GM23338 (cell line): ENCODE data around the gene DIAPH3. TPM values are rescaled to one million over a fixed set of nuclear protein-coding genes. Genes with fewer than 3 reads are reported as not detected.
A peak's percentile ranks its signal among the peaks of the same experiment; 100 is the strongest.

ENCODE experiments used
- ATAC-seq: fragments of 200-7000 bp; cut with Tn5 transposase; 3 replicates; pipeline ENCODE4 v1.9.1; 2020
- DNase-seq: peaks from one replicate; pipeline ENCODE4 v3.0.0-alpha.2; 2015; ENCODE audit warnings: low spot score
- H2AFZ ChIP-seq: fragments of 200-600 bp; sonication (generic); 2 replicates; pipeline ENCODE4 v1.8.0; 2016; ENCODE audit warnings: antibody characterized with exemption, mild to moderate bottlenecking, moderate library complexity
- H3F3A ChIP-seq: fragments of 200-600 bp; sonication (generic); replicated peaks from 2 replicates; pipeline ENCODE4 v1.8.0; 2017; ENCODE audit warnings: antibody characterized with exemption, mixed run types, low read depth
- H3K27ac ChIP-seq: fragments of 200-600 bp; sonication (generic); 2 replicates; pipeline ENCODE4 v1.6.1; 2016; ENCODE audit warnings: low read depth
- H3K27me3 ChIP-seq: fragments of 200-600 bp; sonication (generic); 2 replicates; pipeline ENCODE4 v1.8.0; 2016; ENCODE audit warnings: mild to moderate bottlenecking, mixed run types, moderate library complexity; ENCODE audit not compliant: insufficient read depth
- H3K36me3 ChIP-seq: fragments of 200-600 bp; sonication (generic); 2 replicates; pipeline ENCODE4 v1.8.0; 2016; ENCODE audit warnings: mild to moderate bottlenecking; ENCODE audit not compliant: insufficient read depth
- H3K4me1 ChIP-seq: fragments of 200-600 bp; sonication (generic); 2 replicates; pipeline ENCODE4 v1.8.0; 2016; ENCODE audit warnings: mild to moderate bottlenecking, moderate library complexity; ENCODE audit not compliant: insufficient read depth
- H3K4me2 ChIP-seq: fragments of 200-600 bp; sonication (generic); 2 replicates; pipeline ENCODE4 v1.7.1; 2017; ENCODE audit warnings: mixed run types
- H3K4me3 ChIP-seq: fragments of 200-600 bp; sonication (generic); 2 replicates; pipeline ENCODE4 v1.6.1; 2016; ENCODE audit warnings: mixed run types
- H3K79me2 ChIP-seq: fragments of 200-600 bp; sonication (generic); replicated peaks from 2 replicates; pipeline ENCODE4 v1.8.0; 2017; ENCODE audit warnings: mild to moderate bottlenecking; ENCODE audit not compliant: insufficient read depth
- H3K9me2 ChIP-seq: fragments of 200-600 bp; sonication (generic); 2 replicates; pipeline ENCODE4 v1.8.0; 2017; ENCODE audit not compliant: insufficient read depth
- H4K20me1 ChIP-seq: fragments of 200-600 bp; sonication (generic); replicated peaks from 2 replicates; pipeline ENCODE4 v1.8.0; 2017; ENCODE audit warnings: mild to moderate bottlenecking; ENCODE audit not compliant: insufficient read depth
- H3K27ac Mint-ChIP-seq: 2 replicates; pipeline ENCODE4 v1.8.0; 2020; ENCODE audit warnings: inconsistent platforms, mild to moderate bottlenecking, moderate library complexity, mixed read lengths
- H3K27me3 Mint-ChIP-seq: 3 replicates; pipeline ENCODE4 v1.8.0; 2022; ENCODE audit warnings: low read depth, mild to moderate bottlenecking, moderate library complexity, mixed read lengths, inconsistent platforms; ENCODE audit not compliant: insufficient read depth, poor library complexity
- H3K36me3 Mint-ChIP-seq: 3 replicates; pipeline ENCODE4 v1.8.0; 2021; ENCODE audit warnings: low read depth, mild to moderate bottlenecking, inconsistent platforms, moderate library complexity, mixed read lengths
- H3K4me1 Mint-ChIP-seq: 3 replicates; pipeline ENCODE4 v1.8.0; 2020; ENCODE audit warnings: mild to moderate bottlenecking, inconsistent platforms, mixed read lengths
- H3K4me3 Mint-ChIP-seq: 3 replicates; pipeline ENCODE4 v1.8.0; 2021; ENCODE audit warnings: moderate library complexity, mild to moderate bottlenecking, inconsistent platforms, mixed read lengths
- H3K9me3 Mint-ChIP-seq: 3 replicates; pipeline ENCODE4 v1.8.0; 2020; ENCODE audit warnings: moderate library complexity, mild to moderate bottlenecking, inconsistent platforms, mixed read lengths
- CREB1 ChIP-seq: fragments of 250-450 bp; sonication (Bioruptor Pico); IDR thresholded peaks from 2 replicates; pipeline ENCODE4 v1.5.0; 2020; ENCODE audit warnings: low read depth, mild to moderate bottlenecking, moderate library complexity
- JUNB ChIP-seq: IDR thresholded peaks from one replicate; pipeline ENCODE4 v1.6.1; 2016; ENCODE audit warnings: antibody characterized with exemption; ENCODE audit not compliant: unreplicated experiment
- NANOG ChIP-seq: IDR thresholded peaks from 2 replicates; pipeline ENCODE4 v1.6.1; 2016; ENCODE audit warnings: antibody characterized with exemption, borderline replicate concordance
- POLR2AphosphoS5 ChIP-seq: IDR thresholded peaks from 2 replicates; pipeline ENCODE4 v1.6.1; 2016; ENCODE audit warnings: antibody characterized with exemption, low read depth
- STAT1 ChIP-seq: IDR thresholded peaks from one replicate; pipeline ENCODE4 v1.6.1; 2016; ENCODE audit warnings: antibody characterized with exemption; ENCODE audit not compliant: unreplicated experiment
- ZNF114 ChIP-seq: fragments of 250-450 bp; sonication (Bioruptor Pico); IDR thresholded peaks from 2 replicates; pipeline ENCODE4 v1.5.0; 2020; ENCODE audit warnings: mild to moderate bottlenecking, moderate library complexity
- ZNF331 ChIP-seq: fragments of 250-450 bp; sonication (Bioruptor Pico); IDR thresholded peaks from 2 replicates; pipeline ENCODE4 v1.5.0; 2020; ENCODE audit warnings: low read depth, mild to moderate bottlenecking, moderate library complexity
- polyA plus RNA-seq: library from polyadenylated mRNA; unstranded; fragments of >200 nt; fragmentation: Nextera tagmentation; extraction: Ambion mirVana; gene quantifications from 2 replicates; pipeline ENCODE4 v1.2.1, GENCODE V29; 2016
- total RNA-seq: library from RNA; depleted of rRNA; stranded (reverse); fragments of >200 nt; shearing (Covaris generic); gene quantifications from 2 replicates; pipeline ENCODE4 v1.2.3, GENCODE V29; 2014
- TF ChIP-seq, protein P1 (sequence below): IDR thresholded peaks from one replicate; pipeline ENCODE4 v1.6.1; 2018; ENCODE audit warnings: antibody characterized with exemption; ENCODE audit not compliant: unreplicated experiment
- TF ChIP-seq, protein P2 (sequence below), 2 experiments: fragments of 200-600 bp in 1 of 2; sonication (generic) in 1 of 2; conservative IDR thresholded peaks; 2 replicates each; pipeline versions ENCODE4 v1.5.1 to v1.6.1; 2016 to 2017; ENCODE audit warnings: antibody characterized with exemption in 2 of 2, low read depth in 2 of 2, mild to moderate bottlenecking in 2 of 2, moderate library complexity in 1 of 2
- TF ChIP-seq, protein P3 (sequence below): IDR thresholded peaks from 2 replicates; pipeline ENCODE4 v1.6.1; 2016; ENCODE audit warnings: antibody characterized with exemption
- TF ChIP-seq, protein P4 (sequence below): fragments of 250-450 bp; sonication (Bioruptor Pico); IDR thresholded peaks from 2 replicates; pipeline ENCODE4 v1.5.0; 2020; ENCODE audit warnings: mild to moderate bottlenecking, moderate library complexity

Gene DIAPH3
- total and polyA plus RNA-seq, 2 experiments from 2014 or later: 23.4 to 30.2 TPM

DNA sequence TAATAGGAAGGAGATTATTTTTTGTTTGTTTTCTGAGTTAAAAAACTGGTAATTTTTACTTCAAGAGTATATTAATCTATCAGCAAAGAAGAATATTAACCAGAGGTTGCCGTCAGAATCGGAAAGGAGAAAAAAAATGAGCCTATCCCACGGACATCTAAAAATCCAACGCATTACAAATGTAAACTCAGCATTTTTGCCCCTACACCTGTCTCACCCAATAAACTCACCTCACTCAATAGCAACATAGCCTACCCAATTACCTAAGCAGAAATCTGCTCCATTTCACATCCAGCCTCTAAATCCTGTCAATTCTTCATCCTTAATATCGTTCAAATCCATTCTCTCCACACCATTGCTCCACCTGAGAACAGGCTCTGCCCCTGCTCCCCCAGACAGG is 10.4 kb upstream of the DIAPH3 start:
- ATAC-seq (peak; percentile 50; the same call in 2 of the 3 replicates), DNase-seq (no peak)
- Histone ChIP-seq H3K9me2 (no peaks in the 10 kb centered on the region), H3F3A (no peaks in the 10 kb centered on the region), H3K36me3 (no peaks in the 10 kb centered on the region), H3K4me2 (no peak overlapping the region), H2AFZ (peak overlapping the region; percentile 63; the same call in 1 of the 2 replicates), H3K79me2 (no peaks in the 10 kb centered on the region), H3K27me3 (no peaks in the 10 kb centered on the region), H3K27ac (no peak overlapping the region), H4K20me1 (no peaks in the 10 kb centered on the region), H3K4me1 (no peaks in the 10 kb centered on the region; the same call in 1 of the 2 replicates), H3K4me3 (no peak overlapping the region)
- Mint-ChIP-seq H3K9me3 (no peaks in the 10 kb centered on the region), H3K27me3 (peaks cover 6% of the 10 kb centered on the region), H3K4me3 (no peak overlapping the region), H3K27ac (no peak overlapping the region), H3K4me1 (no peaks in the 10 kb centered on the region; the same call in 2 of the 3 replicates), H3K36me3 (no peaks in the 10 kb centered on the region)
- TF ChIP-seq NANOG (no peak), POLR2AphosphoS5 (no peak), ZNF331 (no peak), STAT1 (no peak), JUNB (no peak), CREB1 (CRISPR knock-in tag) (no peak), ZNF114 (CRISPR knock-in tag) (no peak)
- TF ChIP-seq, protein P1, sequence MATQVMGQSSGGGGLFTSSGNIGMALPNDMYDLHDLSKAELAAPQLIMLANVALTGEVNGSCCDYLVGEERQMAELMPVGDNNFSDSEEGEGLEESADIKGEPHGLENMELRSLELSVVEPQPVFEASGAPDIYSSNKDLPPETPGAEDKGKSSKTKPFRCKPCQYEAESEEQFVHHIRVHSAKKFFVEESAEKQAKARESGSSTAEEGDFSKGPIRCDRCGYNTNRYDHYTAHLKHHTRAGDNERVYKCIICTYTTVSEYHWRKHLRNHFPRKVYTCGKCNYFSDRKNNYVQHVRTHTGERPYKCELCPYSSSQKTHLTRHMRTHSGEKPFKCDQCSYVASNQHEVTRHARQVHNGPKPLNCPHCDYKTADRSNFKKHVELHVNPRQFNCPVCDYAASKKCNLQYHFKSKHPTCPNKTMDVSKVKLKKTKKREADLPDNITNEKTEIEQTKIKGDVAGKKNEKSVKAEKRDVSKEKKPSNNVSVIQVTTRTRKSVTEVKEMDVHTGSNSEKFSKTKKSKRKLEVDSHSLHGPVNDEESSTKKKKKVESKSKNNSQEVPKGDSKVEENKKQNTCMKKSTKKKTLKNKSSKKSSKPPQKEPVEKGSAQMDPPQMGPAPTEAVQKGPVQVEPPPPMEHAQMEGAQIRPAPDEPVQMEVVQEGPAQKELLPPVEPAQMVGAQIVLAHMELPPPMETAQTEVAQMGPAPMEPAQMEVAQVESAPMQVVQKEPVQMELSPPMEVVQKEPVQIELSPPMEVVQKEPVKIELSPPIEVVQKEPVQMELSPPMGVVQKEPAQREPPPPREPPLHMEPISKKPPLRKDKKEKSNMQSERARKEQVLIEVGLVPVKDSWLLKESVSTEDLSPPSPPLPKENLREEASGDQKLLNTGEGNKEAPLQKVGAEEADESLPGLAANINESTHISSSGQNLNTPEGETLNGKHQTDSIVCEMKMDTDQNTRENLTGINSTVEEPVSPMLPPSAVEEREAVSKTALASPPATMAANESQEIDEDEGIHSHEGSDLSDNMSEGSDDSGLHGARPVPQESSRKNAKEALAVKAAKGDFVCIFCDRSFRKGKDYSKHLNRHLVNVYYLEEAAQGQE: no peak
- TF ChIP-seq, protein P2, sequence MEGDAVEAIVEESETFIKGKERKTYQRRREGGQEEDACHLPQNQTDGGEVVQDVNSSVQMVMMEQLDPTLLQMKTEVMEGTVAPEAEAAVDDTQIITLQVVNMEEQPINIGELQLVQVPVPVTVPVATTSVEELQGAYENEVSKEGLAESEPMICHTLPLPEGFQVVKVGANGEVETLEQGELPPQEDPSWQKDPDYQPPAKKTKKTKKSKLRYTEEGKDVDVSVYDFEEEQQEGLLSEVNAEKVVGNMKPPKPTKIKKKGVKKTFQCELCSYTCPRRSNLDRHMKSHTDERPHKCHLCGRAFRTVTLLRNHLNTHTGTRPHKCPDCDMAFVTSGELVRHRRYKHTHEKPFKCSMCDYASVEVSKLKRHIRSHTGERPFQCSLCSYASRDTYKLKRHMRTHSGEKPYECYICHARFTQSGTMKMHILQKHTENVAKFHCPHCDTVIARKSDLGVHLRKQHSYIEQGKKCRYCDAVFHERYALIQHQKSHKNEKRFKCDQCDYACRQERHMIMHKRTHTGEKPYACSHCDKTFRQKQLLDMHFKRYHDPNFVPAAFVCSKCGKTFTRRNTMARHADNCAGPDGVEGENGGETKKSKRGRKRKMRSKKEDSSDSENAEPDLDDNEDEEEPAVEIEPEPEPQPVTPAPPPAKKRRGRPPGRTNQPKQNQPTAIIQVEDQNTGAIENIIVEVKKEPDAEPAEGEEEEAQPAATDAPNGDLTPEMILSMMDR (conservative IDR thresholded peaks at IDR 0.05; ENCODE audit: low read depth in 2 of 2): no peak
- TF ChIP-seq, protein P3, sequence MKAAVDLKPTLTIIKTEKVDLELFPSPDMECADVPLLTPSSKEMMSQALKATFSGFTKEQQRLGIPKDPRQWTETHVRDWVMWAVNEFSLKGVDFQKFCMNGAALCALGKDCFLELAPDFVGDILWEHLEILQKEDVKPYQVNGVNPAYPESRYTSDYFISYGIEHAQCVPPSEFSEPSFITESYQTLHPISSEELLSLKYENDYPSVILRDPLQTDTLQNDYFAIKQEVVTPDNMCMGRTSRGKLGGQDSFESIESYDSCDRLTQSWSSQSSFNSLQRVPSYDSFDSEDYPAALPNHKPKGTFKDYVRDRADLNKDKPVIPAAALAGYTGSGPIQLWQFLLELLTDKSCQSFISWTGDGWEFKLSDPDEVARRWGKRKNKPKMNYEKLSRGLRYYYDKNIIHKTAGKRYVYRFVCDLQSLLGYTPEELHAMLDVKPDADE: no peak
- TF ChIP-seq, protein P4, sequence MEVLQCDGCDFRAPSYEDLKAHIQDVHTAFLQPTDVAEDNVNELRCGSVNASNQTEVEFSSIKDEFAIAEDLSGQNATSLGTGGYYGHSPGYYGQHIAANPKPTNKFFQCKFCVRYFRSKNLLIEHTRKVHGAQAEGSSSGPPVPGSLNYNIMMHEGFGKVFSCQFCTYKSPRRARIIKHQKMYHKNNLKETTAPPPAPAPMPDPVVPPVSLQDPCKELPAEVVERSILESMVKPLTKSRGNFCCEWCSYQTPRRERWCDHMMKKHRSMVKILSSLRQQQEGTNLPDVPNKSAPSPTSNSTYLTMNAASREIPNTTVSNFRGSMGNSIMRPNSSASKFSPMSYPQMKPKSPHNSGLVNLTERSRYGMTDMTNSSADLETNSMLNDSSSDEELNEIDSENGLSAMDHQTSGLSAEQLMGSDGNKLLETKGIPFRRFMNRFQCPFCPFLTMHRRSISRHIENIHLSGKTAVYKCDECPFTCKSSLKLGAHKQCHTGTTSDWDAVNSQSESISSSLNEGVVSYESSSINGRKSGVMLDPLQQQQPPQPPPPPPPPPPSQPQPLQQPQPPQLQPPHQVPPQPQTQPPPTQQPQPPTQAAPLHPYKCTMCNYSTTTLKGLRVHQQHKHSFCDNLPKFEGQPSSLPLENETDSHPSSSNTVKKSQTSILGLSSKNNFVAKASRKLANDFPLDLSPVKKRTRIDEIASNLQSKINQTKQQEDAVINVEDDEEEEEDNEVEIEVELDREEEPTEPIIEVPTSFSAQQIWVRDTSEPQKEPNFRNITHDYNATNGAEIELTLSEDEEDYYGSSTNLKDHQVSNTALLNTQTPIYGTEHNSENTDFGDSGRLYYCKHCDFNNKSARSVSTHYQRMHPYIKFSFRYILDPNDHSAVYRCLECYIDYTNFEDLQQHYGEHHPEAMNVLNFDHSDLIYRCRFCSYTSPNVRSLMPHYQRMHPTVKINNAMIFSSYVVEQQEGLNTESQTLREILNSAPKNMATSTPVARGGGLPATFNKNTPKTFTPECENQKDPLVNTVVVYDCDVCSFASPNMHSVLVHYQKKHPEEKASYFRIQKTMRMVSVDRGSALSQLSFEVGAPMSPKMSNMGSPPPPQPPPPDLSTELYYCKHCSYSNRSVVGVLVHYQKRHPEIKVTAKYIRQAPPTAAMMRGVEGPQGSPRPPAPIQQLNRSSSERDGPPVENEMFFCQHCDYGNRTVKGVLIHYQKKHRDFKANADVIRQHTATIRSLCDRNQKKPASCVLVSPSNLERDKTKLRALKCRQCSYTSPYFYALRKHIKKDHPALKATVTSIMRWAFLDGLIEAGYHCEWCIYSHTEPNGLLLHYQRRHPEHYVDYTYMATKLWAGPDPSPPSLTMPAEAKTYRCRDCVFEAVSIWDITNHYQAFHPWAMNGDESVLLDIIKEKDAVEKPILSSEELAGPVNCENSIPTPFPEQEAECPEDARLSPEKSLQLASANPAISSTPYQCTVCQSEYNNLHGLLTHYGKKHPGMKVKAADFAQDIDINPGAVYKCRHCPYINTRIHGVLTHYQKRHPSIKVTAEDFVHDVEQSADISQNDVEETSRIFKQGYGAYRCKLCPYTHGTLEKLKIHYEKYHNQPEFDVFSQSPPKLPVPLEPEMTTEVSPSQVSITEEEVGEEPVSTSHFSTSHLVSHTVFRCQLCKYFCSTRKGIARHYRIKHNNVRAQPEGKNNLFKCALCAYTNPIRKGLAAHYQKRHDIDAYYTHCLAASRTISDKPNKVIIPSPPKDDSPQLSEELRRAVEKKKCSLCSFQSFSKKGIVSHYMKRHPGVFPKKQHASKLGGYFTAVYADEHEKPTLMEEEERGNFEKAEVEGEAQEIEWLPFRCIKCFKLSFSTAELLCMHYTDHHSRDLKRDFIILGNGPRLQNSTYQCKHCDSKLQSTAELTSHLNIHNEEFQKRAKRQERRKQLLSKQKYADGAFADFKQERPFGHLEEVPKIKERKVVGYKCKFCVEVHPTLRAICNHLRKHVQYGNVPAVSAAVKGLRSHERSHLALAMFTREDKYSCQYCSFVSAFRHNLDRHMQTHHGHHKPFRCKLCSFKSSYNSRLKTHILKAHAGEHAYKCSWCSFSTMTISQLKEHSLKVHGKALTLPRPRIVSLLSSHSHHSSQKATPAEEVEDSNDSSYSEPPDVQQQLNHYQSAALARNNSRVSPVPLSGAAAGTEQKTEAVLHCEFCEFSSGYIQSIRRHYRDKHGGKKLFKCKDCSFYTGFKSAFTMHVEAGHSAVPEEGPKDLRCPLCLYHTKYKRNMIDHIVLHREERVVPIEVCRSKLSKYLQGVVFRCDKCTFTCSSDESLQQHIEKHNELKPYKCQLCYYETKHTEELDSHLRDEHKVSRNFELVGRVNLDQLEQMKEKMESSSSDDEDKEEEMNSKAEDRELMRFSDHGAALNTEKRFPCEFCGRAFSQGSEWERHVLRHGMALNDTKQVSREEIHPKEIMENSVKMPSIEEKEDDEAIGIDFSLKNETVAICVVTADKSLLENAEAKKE (CRISPR knock-in tag): no peak
